Ureter (tissue), 1 donor: ENCODE data around the gene MDFIC. TPM values are rescaled to one million over a fixed set of nuclear protein-coding genes. Genes with fewer than 3 reads are reported as not detected.
A peak's percentile ranks its signal among the peaks of the same experiment; 100 is the strongest.
"Not testable (repeated sequence)": the region's sequence is repeated elsewhere in the genome, so short reads cannot be mapped to it uniquely, and the experiment has no call there.

Source experiments
- DNase-seq: peaks from one replicate; pipeline ENCODE4 v3.0.0-alpha.2; 2020; ENCODE audit warnings: low spot score
- total RNA-seq: library from RNA; stranded (reverse); gene quantifications from one replicate; pipeline ENCODE4 v1.2.4, GENCODE V29; 2023
- donor health status: DM: yes; HTN: yes; CAD: no.

The MDFIC gene
- 35.3 TPM for total RNA-seq

- peak; percentile 69 for DNase-seq
Observed at GRCh38 chr7:114922026-114922651, at the start of gene MDFIC. TSS of gene MDFIC (plus strand) at chr7:114922094. CDS start at chr7:114923034, 940 bp downstream.

- no peak for DNase-seq
Observed at GRCh38 chr7:114874170-114874569, 47.7 kb upstream of the MDFIC start.

- no peak for DNase-seq
Observed at GRCh38 chr7:114875186-114875585, 46.7 kb upstream of the MDFIC start.

- DNase-seq, result no peak
Observed at GRCh38 chr7:114879554-114879953, 42.3 kb upstream of the MDFIC start.

GRCh38 chr7:114885836-114886235 lies 36.1 kb upstream of the MDFIC start:
- DNase-seq, result no peak

GRCh38 chr7:114886241-114886640 lies 35.7 kb upstream of the MDFIC start:
- DNase-seq, result no peak

- not testable (repeated sequence) for DNase-seq
Observed at GRCh38 chr7:114889116-114889515, 32.8 kb upstream of the MDFIC start.

GRCh38 chr7:114889646-114890285 lies 32.1 kb upstream of the MDFIC start:
- no peak for DNase-seq

GRCh38 chr7:114890561-114890960 lies 31.3 kb upstream of the MDFIC start:
- no peak for DNase-seq

GRCh38 chr7:114900127-114900526 lies 21.8 kb upstream of the MDFIC start:
- no peak for DNase-seq

GRCh38 chr7:114901771-114902170 lies 20.1 kb upstream of the MDFIC start:
- DNase-seq, result no peak

GRCh38 chr7:114903131-114903530 lies 18.8 kb upstream of the MDFIC start:
- DNase-seq, result no peak

GRCh38 chr7:114910787-114911186 lies 11.1 kb upstream of the MDFIC start:
- DNase-seq, result no peak

- no peak for DNase-seq
Observed at GRCh38 chr7:114911411-114911810, 10.5 kb upstream of the MDFIC start.

GRCh38 chr7:114916261-114916892 lies 5.5 kb upstream of the MDFIC start:
- DNase-seq, result no peak

- no peak for DNase-seq
Observed at GRCh38 chr7:114917211-114917839, 4.6 kb upstream of the MDFIC start.

- no peak for DNase-seq
Observed at GRCh38 chr7:114919587-114919986, 2.3 kb upstream of the MDFIC start.

- no peak for DNase-seq
Observed at GRCh38 chr7:114921631-114922025, 266 bp upstream of the MDFIC start.

GRCh38 chr7:114922652-114923402 lies 933 bp downstream of the MDFIC start:
- peak; percentile 75 for DNase-seq

GRCh38 chr7:114923403-114923713 lies 1.5 kb downstream of the MDFIC start:
- no peak for DNase-seq

- no peak for DNase-seq
Observed at GRCh38 chr7:114924038-114924712, 2.3 kb downstream of the MDFIC start.

- no peak for DNase-seq
Observed at GRCh38 chr7:114925434-114925833, 3.5 kb downstream of the MDFIC start.
